ENCODE measurements around the gene NDUFA6. TPM values are rescaled to one million over a fixed set of nuclear protein-coding genes. Genes with fewer than 3 reads are reported as not detected.

Gene NDUFA6
- polyA plus RNA-seq, 3 donors = 42.9 to 167 (median 138) TPM

DNA sequence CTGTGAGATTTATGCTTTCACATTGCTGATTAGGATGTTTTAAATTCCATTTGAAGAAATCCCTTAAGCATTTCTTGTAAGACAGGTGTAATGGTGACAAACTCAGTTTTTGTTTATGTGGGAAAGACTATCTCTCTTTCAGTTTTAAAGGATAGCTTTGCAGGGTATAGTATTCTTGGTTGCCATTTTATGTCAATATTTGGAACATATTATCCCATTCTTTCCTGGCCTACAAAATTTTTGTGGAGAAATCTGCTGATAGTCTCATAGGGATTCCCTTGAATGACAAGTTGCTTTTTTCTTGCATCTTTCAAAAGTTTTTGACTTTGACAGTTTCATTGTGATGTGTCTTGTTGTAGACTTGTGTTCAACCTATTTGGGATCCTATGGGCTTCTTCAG is 48.8 kb downstream of the NDUFA6 start:
- Histone ChIP-seq H3K27ac (ENCODE audit: low read depth in 1 of 2, low read length in 2 of 2) (no peak overlapping the region), H3K79me2 (ENCODE audit: insufficient read depth, low read length) (no peaks in the 10 kb centered on the region), H4K20me1 (ENCODE audit: insufficient read depth, low read length) (no peaks in the 10 kb centered on the region), H3K27me3 (ENCODE audit: control insufficient read depth in 2 of 2, insufficient read depth in 2 of 2, low read length in 2 of 2) (no peaks in the 10 kb centered on the region), H3K9ac (ENCODE audit: insufficient read depth, low read length, poor library complexity, severe bottlenecking) (no peak overlapping the region), H3K4me1 (ENCODE audit: control insufficient read depth in 1 of 2, insufficient read depth in 2 of 2, low read length in 2 of 2) (no peaks in the 10 kb centered on the region), H3K9me3 (replicated peaks in 1 of 2; ENCODE audit: control insufficient read depth in 1 of 2, insufficient read depth in 1 of 2, low read length in 2 of 2) (peaks cover 20 to 23% of the 10 kb centered on the region in 2 donors), H3K4me3 (replicated peaks in 1 of 3; ENCODE audit: low read depth in 2 of 3, low read length in 3 of 3) (no peak overlapping the region), H2AFZ (ENCODE audit: insufficient read depth, low read depth, low read length, poor library complexity, severe bottlenecking) (no peak overlapping the region), H3K4me2 (replicated peaks; ENCODE audit: extremely low read depth, low read length, poor library complexity, severe bottlenecking) (no peak overlapping the region), H3K36me3 (replicated peaks in 1 of 2; ENCODE audit: control insufficient read depth in 1 of 2, insufficient read depth in 2 of 2, low read length in 2 of 2) (peaks cover 0 to 13% of the 10 kb centered on the region in 2 donors)
- H3K27me3 Mint-ChIP-seq (ENCODE audit: low read depth in 3 of 3) = peaks cover 0 to 3% (median 2%) of the 10 kb centered on the region in 3 donors
- peaks cover 10 to 37% of the 10 kb centered on the region in 2 donors for H3K36me3 Mint-ChIP-seq
- peaks cover 15 to 39% (median 27%) of the 10 kb centered on the region in 7 donors for H3K9me3 Mint-ChIP-seq
- no peak for DNase-seq
- H3K27ac Mint-ChIP-seq = no peak overlapping the region
- TF ChIP-seq, protein P1, sequence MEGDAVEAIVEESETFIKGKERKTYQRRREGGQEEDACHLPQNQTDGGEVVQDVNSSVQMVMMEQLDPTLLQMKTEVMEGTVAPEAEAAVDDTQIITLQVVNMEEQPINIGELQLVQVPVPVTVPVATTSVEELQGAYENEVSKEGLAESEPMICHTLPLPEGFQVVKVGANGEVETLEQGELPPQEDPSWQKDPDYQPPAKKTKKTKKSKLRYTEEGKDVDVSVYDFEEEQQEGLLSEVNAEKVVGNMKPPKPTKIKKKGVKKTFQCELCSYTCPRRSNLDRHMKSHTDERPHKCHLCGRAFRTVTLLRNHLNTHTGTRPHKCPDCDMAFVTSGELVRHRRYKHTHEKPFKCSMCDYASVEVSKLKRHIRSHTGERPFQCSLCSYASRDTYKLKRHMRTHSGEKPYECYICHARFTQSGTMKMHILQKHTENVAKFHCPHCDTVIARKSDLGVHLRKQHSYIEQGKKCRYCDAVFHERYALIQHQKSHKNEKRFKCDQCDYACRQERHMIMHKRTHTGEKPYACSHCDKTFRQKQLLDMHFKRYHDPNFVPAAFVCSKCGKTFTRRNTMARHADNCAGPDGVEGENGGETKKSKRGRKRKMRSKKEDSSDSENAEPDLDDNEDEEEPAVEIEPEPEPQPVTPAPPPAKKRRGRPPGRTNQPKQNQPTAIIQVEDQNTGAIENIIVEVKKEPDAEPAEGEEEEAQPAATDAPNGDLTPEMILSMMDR (IDR thresholded peaks at IDR 0.05) = no peak
- no peak overlapping the region for H3K4me3 Mint-ChIP-seq
- intact Hi-C loops (cut with micrococcal nuclease) = no loop called here
- H3K4me1 Mint-ChIP-seq = peaks cover 6% of the 10 kb centered on the region

DNA sequence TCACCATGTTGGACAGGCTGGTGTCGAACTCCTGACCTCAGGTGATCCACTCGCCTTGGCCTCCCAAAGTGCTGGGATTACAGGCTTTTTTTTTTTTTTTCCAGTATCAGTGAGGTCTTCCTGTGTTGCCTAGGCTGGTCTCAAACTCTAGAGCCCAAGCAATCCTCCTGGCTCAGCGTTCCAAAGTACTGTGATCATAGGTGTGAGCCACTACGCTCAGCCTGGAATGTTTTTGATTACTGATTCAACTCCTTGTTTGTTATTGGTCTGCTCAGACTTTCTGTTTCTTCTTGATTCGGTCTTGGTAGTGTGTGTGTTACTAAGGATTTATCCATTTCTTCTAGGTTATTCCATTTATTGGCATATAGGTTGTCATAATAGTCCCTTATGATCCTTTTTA is 51.3 kb downstream of the NDUFA6 start:
- no peak overlapping the region for H3K4me3 ChIP-seq (replicated peaks in 1 of 3; ENCODE audit: low read depth in 2 of 3, low read length in 3 of 3)
- intact Hi-C loops (cut with micrococcal nuclease) = no loop called here
- no peaks in the 10 kb centered on the region for H3K4me1 ChIP-seq (ENCODE audit: control insufficient read depth in 1 of 2, insufficient read depth in 2 of 2, low read length in 2 of 2)
- H3K9ac ChIP-seq (ENCODE audit: insufficient read depth, low read length, poor library complexity, severe bottlenecking) = no peak overlapping the region
- no peaks in the 10 kb centered on the region for H4K20me1 ChIP-seq (ENCODE audit: insufficient read depth, low read length)
- Mint-ChIP-seq H3K36me3 (peaks cover 10 to 17% of the 10 kb centered on the region in 2 donors), H3K9me3 (peaks cover 15 to 50% (median 38%) of the 10 kb centered on the region in 7 donors), H3K27me3 (ENCODE audit: low read depth in 3 of 3) (peaks cover 0 to 3% (median 2%) of the 10 kb centered on the region in 3 donors), H3K4me1 (peaks cover 6% of the 10 kb centered on the region), H3K27ac (no peak overlapping the region), H3K4me3 (no peak overlapping the region)
- WGBS (ENCODE audit: insufficient coverage) = 100% methylated on average over 3 of the region's 5 CpGs
- TF ChIP-seq, protein P1 (IDR thresholded peaks at IDR 0.05) = no peak
- DNase-seq = no peak
- no peak overlapping the region for H3K4me2 ChIP-seq (replicated peaks; ENCODE audit: extremely low read depth, low read length, poor library complexity, severe bottlenecking)
- no peak overlapping the region for H3K27ac ChIP-seq (ENCODE audit: low read depth in 1 of 2, low read length in 2 of 2)
- H2AFZ ChIP-seq (ENCODE audit: insufficient read depth, low read depth, low read length, poor library complexity, severe bottlenecking) = no peak overlapping the region
- no peaks in the 10 kb centered on the region for H3K79me2 ChIP-seq (ENCODE audit: insufficient read depth, low read length)
- no peaks in the 10 kb centered on the region for H3K27me3 ChIP-seq (ENCODE audit: control insufficient read depth in 2 of 2, insufficient read depth in 2 of 2, low read length in 2 of 2)
- peaks cover 0 to 13% of the 10 kb centered on the region in 2 donors for H3K36me3 ChIP-seq (replicated peaks in 1 of 2; ENCODE audit: control insufficient read depth in 1 of 2, insufficient read depth in 2 of 2, low read length in 2 of 2)
- H3K9me3 ChIP-seq (replicated peaks in 1 of 2; ENCODE audit: control insufficient read depth in 1 of 2, insufficient read depth in 1 of 2, low read length in 2 of 2) = peaks cover 25 to 30% of the 10 kb centered on the region in 2 donors

Small RNA genes lying within 50 kb of the gene (small RNA-seq; reads per million reads assigned to genes)
- not detected for gene SNORD13P1 (ENCODE audit: insufficient read length, low read depth)

Other genes with a start within 250 kb of the NDUFA6 start
- gene SHISA8, start 175.7 kb downstream of the NDUFA6 start, polyA plus RNA-seq = not detected
- under 1 TPM in 1 of 3 donors, not detected in 2; 0.25 TPM for gene TNFRSF13C, start 164.0 kb downstream of the NDUFA6 start, polyA plus RNA-seq
- gene CENPM, start 143.6 kb downstream of the NDUFA6 start, polyA plus RNA-seq = under 1 TPM in 1 of 3 donors, not detected in 2; 0.20 TPM
- under 1 TPM in 2 of 3 donors, not detected in 1; 0.06 to 0.20 TPM for gene SEPTIN3, start 121.3 kb downstream of the NDUFA6 start, polyA plus RNA-seq
- gene WBP2NL, start 92.0 kb downstream of the NDUFA6 start, polyA plus RNA-seq = under 1 TPM; 0.48 to 0.83 (median 0.71) TPM
- gene NAGA, start 20.0 kb downstream of the NDUFA6 start, polyA plus RNA-seq = 100 to 1,000 TPM; 123 to 218 (median 200) TPM
- 1 to 10 TPM; 2.4 to 3.6 (median 3.3) TPM for gene PHETA2, start 16.5 kb downstream of the NDUFA6 start, polyA plus RNA-seq
- 100 to 1,000 TPM in 2 of 3 donors, 10 to 100 TPM in 1; 41.8 to 182 (median 180) TPM for gene SMDT1, start 11.1 kb downstream of the NDUFA6 start, polyA plus RNA-seq
- 1 to 10 TPM in 1 of 3 donors, not detected in 2; 4.5 TPM for gene CYP2D6, start 40.0 kb upstream of the NDUFA6 start, polyA plus RNA-seq
- 10 to 100 TPM in 1 of 3 donors, under 1 TPM in 2; 0.67 to 11.1 (median 0.99) TPM for gene TCF20, start 179.9 kb upstream of the NDUFA6 start, polyA plus RNA-seq